ENCODE data around the gene DEPDC5. TPM values are rescaled to one million over a fixed set of nuclear protein-coding genes. Genes with fewer than 3 reads are reported as not detected.
A peak's percentile ranks its signal among the peaks of the same experiment; 100 is the strongest.

The DEPDC5 gene
- total and polyA plus RNA-seq, 9 of the 15 experiments (the other 6 are each of a cell fraction or from before 2014, with no cell fraction given) = 2.3 to 12.3 (median 10.7) TPM

- TF ChIP-seq TAF15 (IDR thresholded peaks at IDR 0.05; ENCODE audit: low read depth, low read length) = no peak
- TF ChIP-seq MAFG (tag; conservative IDR thresholded peaks at IDR 0.05) = peak; percentile 25; the same call in 1 of the 2 replicates
- TF ChIP-seq TAF1 (IDR thresholded peaks at IDR 0.05; ENCODE audit: control insufficient read depth, extremely low read depth, insufficient read depth, low read length, severe bottlenecking) = no peak
- TF ChIP-seq MAFF (IDR thresholded peaks at IDR 0.05; ENCODE audit: low read length) = 0 out of 2 replicates have a peak, but pooled peaks have one; percentile 13
- no peak for TF ChIP-seq CREB3L1 (IDR thresholded peaks at IDR 0.05; ENCODE audit: borderline replicate concordance, low read depth)
- no peak for TF ChIP-seq TRIM24 (IDR thresholded peaks at IDR 0.05)
- TF ChIP-seq CTCF (IDR thresholded peaks at IDR 0.05 in 2 of 3, conservative IDR thresholded peaks at IDR 0.05 in 1 of 3; ENCODE audit: insufficient read depth in 2 of 3, low read depth in 1 of 3, low read length in 3 of 3) = peak; percentile 41 to 61 (median 45); a peak in 5 of 6 replicates
- no peak for TF ChIP-seq KDM2B (CRISPR knock-in tag; IDR thresholded peaks at IDR 0.05)
- no peak for TF ChIP-seq THAP7 (CRISPR knock-in tag; IDR thresholded peaks at IDR 0.05)
- TF ChIP-seq BRF1 (IDR thresholded peaks at IDR 0.05; ENCODE audit: borderline replicate concordance, extremely low read depth, insufficient read length) = no peak
- no peak for TF ChIP-seq GATA2 (CRISPR knock-in tag; IDR thresholded peaks at IDR 0.05)
- TF ChIP-seq ILK (tag; IDR thresholded peaks at IDR 0.05; ENCODE audit: borderline replicate concordance, low read depth) = no peak
- TF ChIP-seq GATAD2B (IDR thresholded peaks at IDR 0.05; ENCODE audit: borderline replicate concordance) = no peak
- peak; percentile 39; the same call in 1 of the 2 replicates for TF ChIP-seq C11orf30 (IDR thresholded peaks at IDR 0.05; ENCODE audit: low read depth)
- TF ChIP-seq PHTF2 (CRISPR knock-in tag; IDR thresholded peaks at IDR 0.05) = no peak
- no peak for TF ChIP-seq ZNF12 (CRISPR knock-in tag; IDR thresholded peaks at IDR 0.05)
- TF ChIP-seq RAD21 (CRISPR knock-in tag; conservative IDR thresholded peaks at IDR 0.05 in 1 of 2, IDR thresholded peaks at IDR 0.05 in 1 of 2) = peak in 1 of 2 experiments; percentile 21; a peak in 1 of 4 replicates
- no peak for TF ChIP-seq ZNF778 (CRISPR knock-in tag; IDR thresholded peaks at IDR 0.05)
- no peak for TF ChIP-seq BHLHE40 (IDR thresholded peaks at IDR 0.05; ENCODE audit: low read length)
- no peak for TF ChIP-seq ZNF174 (CRISPR knock-in tag; IDR thresholded peaks at IDR 0.05)
Observed at GRCh38 chr22:31846161-31847115, 92.6 kb downstream of the DEPDC5 start (continued).

All from K562 (cell line).